H9 (cell line): ENCODE data around the gene SLC45A1. TPM values are rescaled to one million over a fixed set of nuclear protein-coding genes. Genes with fewer than 3 reads are reported as not detected.

Experiments
- DNase-seq: peaks from one replicate; pipeline ENCODE4 v3.0.0-alpha.2; 2017
- H2AFZ ChIP-seq: one replicate; pipeline ENCODE4 v1.6.1; 2013; ENCODE audit warnings: mild to moderate bottlenecking, low read length, control low read depth, moderate library complexity
- H2AK5ac ChIP-seq: 2 replicates; pipeline ENCODE4 v1.6.1; 2013; ENCODE audit warnings: low read length, control low read depth, mixed read lengths; ENCODE audit not compliant: insufficient read length
- H2BK120ac ChIP-seq: one replicate; pipeline ENCODE4 v1.6.1; 2013; ENCODE audit warnings: low read depth, mild to moderate bottlenecking, low read length, control low read depth, inconsistent platforms; ENCODE audit not compliant: poor library complexity, severe bottlenecking
- H2BK12ac ChIP-seq: 2 replicates; pipeline ENCODE4 v1.6.1; 2013; ENCODE audit warnings: low read length, control low read depth, mixed read lengths, low read depth; ENCODE audit not compliant: insufficient read length
- H2BK15ac ChIP-seq: 2 replicates; pipeline ENCODE4 v1.6.1; 2013; ENCODE audit warnings: low read depth, low read length, control low read depth
- H2BK20ac ChIP-seq: one replicate; pipeline ENCODE4 v1.6.1; 2013; ENCODE audit warnings: low read depth, mild to moderate bottlenecking, low read length, control low read depth, inconsistent platforms; ENCODE audit not compliant: poor library complexity, severe bottlenecking
- H2BK5ac ChIP-seq: 2 replicates; pipeline ENCODE4 v1.6.1; 2013; ENCODE audit warnings: low read length, control low read depth, mixed read lengths; ENCODE audit not compliant: insufficient read length
- H3K14ac ChIP-seq: 2 replicates; pipeline ENCODE4 v1.6.1; 2013; ENCODE audit warnings: low read length, control low read depth; ENCODE audit not compliant: insufficient read depth
- H3K18ac ChIP-seq: 2 replicates; pipeline ENCODE4 v1.6.1; 2013; ENCODE audit warnings: low read depth, mild to moderate bottlenecking, mixed read lengths, low read length, control low read depth; ENCODE audit not compliant: insufficient read length
- H3K23ac ChIP-seq: 2 replicates; pipeline ENCODE4 v1.6.1; 2013; ENCODE audit warnings: low read length, control low read depth, mixed read lengths, low read depth; ENCODE audit not compliant: insufficient read length
- H3K23me2 ChIP-seq: 2 replicates; pipeline ENCODE4 v1.6.1; 2013; ENCODE audit warnings: low read depth, mild to moderate bottlenecking, mixed read lengths, low read length, control low read depth; ENCODE audit not compliant: insufficient read length, poor library complexity, severe bottlenecking
- H3K27ac ChIP-seq: 2 replicates; pipeline ENCODE4 v1.5.1; 2013; ENCODE audit warnings: low read length, control low read depth, mixed read lengths, low read depth; ENCODE audit not compliant: insufficient read length
- H3K27me3 ChIP-seq: 2 replicates; pipeline ENCODE4 v1.6.1; 2013; ENCODE audit warnings: low read length, control low read depth, inconsistent platforms; ENCODE audit not compliant: insufficient read depth
- H3K4ac ChIP-seq: 2 replicates; pipeline ENCODE4 v1.6.1; 2013; ENCODE audit warnings: low read depth, mild to moderate bottlenecking, control low read depth, inconsistent platforms, low read length, moderate library complexity
- H3K4me1 ChIP-seq: 2 replicates; pipeline ENCODE4 v1.6.1; 2013; ENCODE audit warnings: low read length, control low read depth, inconsistent platforms; ENCODE audit not compliant: insufficient read depth
- H3K4me2 ChIP-seq: 2 replicates; pipeline ENCODE4 v1.6.1; 2013; ENCODE audit warnings: low read length, control low read depth, mixed read lengths; ENCODE audit not compliant: insufficient read length, insufficient read depth
- H3K56ac ChIP-seq: 2 replicates; pipeline ENCODE4 v1.6.1; 2013; ENCODE audit warnings: low read depth, mild to moderate bottlenecking, mixed read lengths, low read length, control low read depth; ENCODE audit not compliant: insufficient read length
- H3K79me1 ChIP-seq: 2 replicates; pipeline ENCODE4 v1.6.1; 2013; ENCODE audit warnings: low read depth, mild to moderate bottlenecking, moderate library complexity, low read length, control low read depth, inconsistent platforms; ENCODE audit not compliant: insufficient read depth, poor library complexity, severe bottlenecking
- H3K79me2 ChIP-seq: 2 replicates; pipeline ENCODE4 v1.6.1; 2013; ENCODE audit warnings: low read length, control low read depth, inconsistent platforms; ENCODE audit not compliant: insufficient read depth
- H3K9ac ChIP-seq: 2 replicates; pipeline ENCODE4 v1.6.1; 2013; ENCODE audit warnings: low read length, control low read depth, mixed read lengths; ENCODE audit not compliant: insufficient read length; ENCODE audit errors: extremely low read depth
- H3K9me3 ChIP-seq: one replicate; pipeline ENCODE4 v1.6.1; 2013; ENCODE audit warnings: low read depth, low read length, inconsistent platforms; ENCODE audit not compliant: control insufficient read depth
- H3T11ph ChIP-seq: one replicate; pipeline ENCODE4 v1.6.1; 2013; ENCODE audit warnings: mild to moderate bottlenecking, low read length, control low read depth, inconsistent platforms
- H4K20me1 ChIP-seq: one replicate; pipeline ENCODE4 v1.6.1; 2013; ENCODE audit not compliant: control insufficient read depth, insufficient read length, insufficient read depth
- H4K5ac ChIP-seq: 2 replicates; pipeline ENCODE4 v1.6.1; 2013; ENCODE audit warnings: low read depth, mild to moderate bottlenecking, mixed read lengths, low read length, control low read depth; ENCODE audit not compliant: insufficient read length
- H4K8ac ChIP-seq: replicated peaks from 2 replicates; pipeline ENCODE4 v1.6.1; 2013; ENCODE audit warnings: low read length, control low read depth, mixed read lengths, low read depth; ENCODE audit not compliant: insufficient read length
- H4K91ac ChIP-seq: 2 replicates; pipeline ENCODE4 v1.6.1; 2013; ENCODE audit warnings: low read depth, mild to moderate bottlenecking, moderate library complexity, mixed read lengths, low read length, control low read depth; ENCODE audit not compliant: insufficient read length
- H3K27ac Mint-ChIP-seq, 3 experiments: 2 replicates in 2 of 3; 3 replicates in 1 of 3; pipeline ENCODE4 v1.8.0; 2020 to 2021; ENCODE audit warnings: mixed read lengths in 3 of 3, mild to moderate bottlenecking in 1 of 3, moderate library complexity in 1 of 3
- H3K27me3 Mint-ChIP-seq: 2 replicates; pipeline ENCODE4 v1.8.0; 2021; ENCODE audit warnings: low read depth, mild to moderate bottlenecking, moderate library complexity, mixed read lengths
- H3K36me3 Mint-ChIP-seq, 3 experiments: 2 replicates in 2 of 3; 3 replicates in 1 of 3; pipeline ENCODE4 v1.8.0; 2020 to 2021; ENCODE audit warnings: low read depth in 3 of 3, mixed read lengths in 3 of 3; ENCODE audit not compliant: insufficient read depth in 1 of 3
- H3K4me1 Mint-ChIP-seq, 2 experiments: 2 replicates each; pipeline ENCODE4 v1.8.0; 2020; ENCODE audit warnings: mixed read lengths in 2 of 2
- H3K4me3 Mint-ChIP-seq, 2 experiments: 2 replicates in 1 of 2; 3 replicates in 1 of 2; pipeline ENCODE4 v1.8.0; 2020 to 2021; ENCODE audit warnings: mild to moderate bottlenecking in 2 of 2, mixed read lengths in 2 of 2, moderate library complexity in 1 of 2
- H3K9me3 Mint-ChIP-seq, 2 experiments: 2 replicates in 1 of 2; 3 replicates in 1 of 2; pipeline ENCODE4 v1.8.0; 2020; ENCODE audit warnings: mild to moderate bottlenecking in 2 of 2, mixed read lengths in 2 of 2, moderate library complexity in 1 of 2
- WGBS: extraction: QIAGEN DNeasy Blood & Tissue Kit; methylation state at CpG from one replicate; pipeline ENCODE4 v1.1.7; 2013; ENCODE audit warnings: missing lambda C conversion rate, low lambda C conversion rate, mixed read lengths; ENCODE audit not compliant: insufficient read length; ENCODE audit errors: extremely low coverage; 5-methylcytosine and 5-hydroxymethylcytosine counted together
- total RNA-seq: library from RNA; stranded (reverse); gene quantifications from 2 replicates; pipeline ENCODE4 v1.2.1, GENCODE V29; 2021
- TF ChIP-seq, protein P1 (sequence below): fragments of 200-600 bp; sonication (generic); conservative IDR thresholded peaks from 3 replicates; pipeline ENCODE4 v1.8.0; 2021; ENCODE audit warnings: antibody characterized with exemption, mild to moderate bottlenecking

The SLC45A1 gene
- total RNA-seq, 1 experiment from 2014 or later, result 0.63 TPM

DNA sequence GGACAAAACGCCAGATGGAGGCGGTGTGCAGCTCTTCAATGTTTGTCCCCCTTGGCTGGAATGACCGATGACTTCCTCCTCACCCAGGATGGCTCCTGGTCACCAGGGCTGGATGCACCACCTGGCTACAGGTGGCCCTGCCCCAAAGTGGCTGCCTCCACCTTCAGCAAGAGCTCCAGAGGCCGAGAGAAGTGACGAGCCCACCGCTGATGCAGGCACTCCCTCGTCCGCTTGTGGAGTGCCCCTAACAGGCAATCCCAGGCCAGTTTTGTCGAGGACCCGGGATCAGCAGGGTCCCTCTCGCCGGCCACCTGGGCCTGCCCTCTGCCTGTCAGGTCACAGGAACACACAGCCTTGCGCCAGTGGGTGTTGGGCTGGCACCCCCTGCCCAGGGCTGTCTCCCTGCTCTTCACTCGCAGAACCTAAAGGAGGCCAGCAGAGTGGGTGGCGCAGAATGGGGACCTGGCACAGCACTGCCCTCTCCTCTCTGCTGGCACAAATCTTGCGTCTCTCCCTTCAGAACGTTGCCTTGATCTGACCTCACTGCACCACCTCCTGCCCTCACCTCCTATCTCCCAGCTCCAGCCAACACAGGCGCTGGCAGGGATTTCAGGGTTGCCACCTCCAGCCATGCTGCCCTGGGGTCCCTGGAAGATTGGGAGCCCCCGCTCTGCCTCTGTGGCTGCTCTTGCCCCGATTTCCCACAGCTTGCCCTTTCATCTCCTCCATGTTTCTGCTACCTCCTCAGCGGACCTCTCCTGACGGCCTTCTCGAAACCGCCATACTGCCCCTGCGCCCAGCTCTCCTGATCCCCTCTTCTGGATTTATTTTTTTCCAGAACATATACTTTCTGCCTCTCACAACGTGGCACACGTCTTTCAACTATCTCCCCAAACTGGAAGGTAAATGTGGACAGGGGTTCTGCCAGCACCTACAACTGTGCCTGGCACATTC lies 38.6 kb downstream of the SLC45A1 start:
- no peaks in the 10 kb centered on the region for H3K9me3 ChIP-seq
- Mint-ChIP-seq H3K4me3 (no peak overlapping the region; a peak in 1 of 5 replicates), H3K36me3 (peaks cover 37 to 73% (median 70%) of the 10 kb centered on the region in 3 experiments; a peak in 6 of 7 replicates), H3K27me3 (no peaks in the 10 kb centered on the region; the same call in none of the 2 replicates), H3K9me3 (no peaks in the 10 kb centered on the region), H3K4me1 (peaks cover 14 to 18% of the 10 kb centered on the region in 2 experiments), H3K27ac (peak overlapping the region in 2 of 3 experiments; percentile 34 to 58; a peak in 3 of 7 replicates)
- H4K8ac ChIP-seq, result no peak overlapping the region
- H3K9ac ChIP-seq, result no peak overlapping the region
- TF ChIP-seq, protein P1, sequence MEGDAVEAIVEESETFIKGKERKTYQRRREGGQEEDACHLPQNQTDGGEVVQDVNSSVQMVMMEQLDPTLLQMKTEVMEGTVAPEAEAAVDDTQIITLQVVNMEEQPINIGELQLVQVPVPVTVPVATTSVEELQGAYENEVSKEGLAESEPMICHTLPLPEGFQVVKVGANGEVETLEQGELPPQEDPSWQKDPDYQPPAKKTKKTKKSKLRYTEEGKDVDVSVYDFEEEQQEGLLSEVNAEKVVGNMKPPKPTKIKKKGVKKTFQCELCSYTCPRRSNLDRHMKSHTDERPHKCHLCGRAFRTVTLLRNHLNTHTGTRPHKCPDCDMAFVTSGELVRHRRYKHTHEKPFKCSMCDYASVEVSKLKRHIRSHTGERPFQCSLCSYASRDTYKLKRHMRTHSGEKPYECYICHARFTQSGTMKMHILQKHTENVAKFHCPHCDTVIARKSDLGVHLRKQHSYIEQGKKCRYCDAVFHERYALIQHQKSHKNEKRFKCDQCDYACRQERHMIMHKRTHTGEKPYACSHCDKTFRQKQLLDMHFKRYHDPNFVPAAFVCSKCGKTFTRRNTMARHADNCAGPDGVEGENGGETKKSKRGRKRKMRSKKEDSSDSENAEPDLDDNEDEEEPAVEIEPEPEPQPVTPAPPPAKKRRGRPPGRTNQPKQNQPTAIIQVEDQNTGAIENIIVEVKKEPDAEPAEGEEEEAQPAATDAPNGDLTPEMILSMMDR, result no peak
- H3K27me3 ChIP-seq, result no peaks in the 10 kb centered on the region
- no peak overlapping the region for H3K56ac ChIP-seq
- H2BK20ac ChIP-seq, result no peak overlapping the region
- H3K79me2 ChIP-seq, result no peaks in the 10 kb centered on the region
- H2BK12ac ChIP-seq, result no peak overlapping the region
- H3K79me1 ChIP-seq, result no peaks in the 10 kb centered on the region
- no peak overlapping the region for H3K23ac ChIP-seq
- no peaks in the 10 kb centered on the region for H3K23me2 ChIP-seq
- H3T11ph ChIP-seq, result no peak overlapping the region
- H3K4me1 ChIP-seq, result no peaks in the 10 kb centered on the region
- no peak overlapping the region for H4K5ac ChIP-seq
- no peak overlapping the region for H2AK5ac ChIP-seq
- DNase-seq, result no peak
- no peak overlapping the region for H3K14ac ChIP-seq
- no peak overlapping the region for H2BK120ac ChIP-seq
- no peak overlapping the region for H3K4me2 ChIP-seq
- WGBS, result no CpG with 5 or more reads among the region's 27 CpGs
- H3K4ac ChIP-seq, result no peak overlapping the region
- H2BK15ac ChIP-seq, result no peak overlapping the region
- H3K27ac ChIP-seq, result no peak overlapping the region
- H4K20me1 ChIP-seq, result peaks cover 3% of the 10 kb centered on the region
- no peak overlapping the region for H3K18ac ChIP-seq
- no peak overlapping the region for H4K91ac ChIP-seq
- H2AFZ ChIP-seq, result no peak overlapping the region
- H2BK5ac ChIP-seq, result no peak overlapping the region
